ENCODE results near the gene PTPRO. TPM values are rescaled to one million over a fixed set of nuclear protein-coding genes. Genes with fewer than 3 reads are reported as not detected.

PTPRO gene
- polyA plus RNA-seq, 1 of the 3 experiments (the other 2 are of a cell fraction): 1.4 TPM

GRCh38 chr12:15636060-15636890 lies 314.0 kb downstream of the PTPRO start:
- DNase-seq: no peak
- no peaks in the 10 kb centered on the region for H3K79me2 ChIP-seq (ENCODE audit: insufficient read depth)
- H3K4me3 ChIP-seq (ENCODE audit: low read depth in 2 of 2, low read length in 1 of 2): no peak overlapping the region
- peak overlapping the region; percentile 67; the same call in 1 of the 2 replicates for H3K4me2 ChIP-seq
- peaks cover 0 to 19% of the 10 kb centered on the region in 2 experiments for H3K36me3 ChIP-seq (replicated peaks in 1 of 2; ENCODE audit: control insufficient read depth in 1 of 2, insufficient read depth in 2 of 2, low read length in 1 of 2)
- H3K9ac ChIP-seq: peak overlapping the region; percentile 56; the same call in 1 of the 2 replicates
- no peaks in the 10 kb centered on the region for H3K27me3 ChIP-seq (ENCODE audit: insufficient read depth)
- peaks cover 2 to 56% of the 10 kb centered on the region in 2 experiments for H3K4me1 ChIP-seq (ENCODE audit: control insufficient read depth in 1 of 2, insufficient read depth in 2 of 2, low read depth in 1 of 2, low read length in 1 of 2)
- peaks cover 58% of the 10 kb centered on the region for H3F3A ChIP-seq (replicated peaks; ENCODE audit: insufficient read depth)
- H4K20me1 ChIP-seq (ENCODE audit: insufficient read depth): no peaks in the 10 kb centered on the region
- H2AFZ ChIP-seq (ENCODE audit: low read depth): no peak overlapping the region
- H3K9me3 ChIP-seq: no peaks in the 10 kb centered on the region
- POLR2A ChIA-PET: no interaction called here
- peak overlapping the region in 1 of 2 experiments; percentile 93; a peak in 2 of 4 replicates for H3K27ac ChIP-seq (ENCODE audit: low read depth in 2 of 2, low read length in 1 of 2)
- CTCF ChIA-PET: no interaction called here
- no peaks in the 10 kb centered on the region for H3K9me2 ChIP-seq
- TF ChIP-seq TCF12 (IDR thresholded peaks at IDR 0.05): peak; percentile 60
- TF ChIP-seq EP300 (IDR thresholded peaks at IDR 0.05; ENCODE audit: borderline replicate concordance in 1 of 2, low read depth in 1 of 2, low read length in 1 of 2): 0 out of 4 replicates have a peak, but pooled peaks of 1 of the 2 experiments have one; percentile 5
- no peak for TF ChIP-seq TEAD4 (IDR thresholded peaks at IDR 0.05; ENCODE audit: borderline replicate concordance, insufficient read depth)
- TF ChIP-seq MAX (IDR thresholded peaks at IDR 0.05; ENCODE audit: low read depth): no peak
- TF ChIP-seq FOSL2 (IDR thresholded peaks at IDR 0.05; ENCODE audit: borderline replicate concordance, low read depth): no peak
- no peak for TF ChIP-seq POLR2AphosphoS5 (IDR thresholded peaks at IDR 0.05; ENCODE audit: low read depth, low read length)
- no peak for TF ChIP-seq MEF2A (IDR thresholded peaks at IDR 0.05; ENCODE audit: borderline replicate concordance, low read depth)
- no peak for TF ChIP-seq IRF3 (IDR thresholded peaks at IDR 0.05; ENCODE audit: low read depth, low read length)
- no peak for TF ChIP-seq RCOR1 (IDR thresholded peaks at IDR 0.05; ENCODE audit: low read length)
- 0 out of 2 replicates have a peak, but pooled peaks have one; percentile 14 for TF ChIP-seq PBX3 (IDR thresholded peaks at IDR 0.05)
- TF ChIP-seq YY1 (IDR thresholded peaks at IDR 0.05; ENCODE audit: low read depth): no peak
- WGBS (ENCODE audit: low lambda C conversion rate): 87% methylated on average over 1 of the region's 1 CpG

- no peaks in the 10 kb centered on the region for H4K20me1 ChIP-seq (ENCODE audit: insufficient read depth)
- POLR2A ChIA-PET: no interaction called here
- H3K9me3 ChIP-seq: no peaks in the 10 kb centered on the region
- H3K4me3 ChIP-seq (ENCODE audit: low read depth in 2 of 2, low read length in 1 of 2): no peak overlapping the region
- no peaks in the 10 kb centered on the region for H3K9me2 ChIP-seq
- WGBS (ENCODE audit: low lambda C conversion rate): 79% methylated on average over 3 of the region's 3 CpGs
- peaks cover 0 to 34% of the 10 kb centered on the region in 2 experiments for H3K36me3 ChIP-seq (replicated peaks in 1 of 2; ENCODE audit: control insufficient read depth in 1 of 2, insufficient read depth in 2 of 2, low read length in 1 of 2)
- H3F3A ChIP-seq (replicated peaks; ENCODE audit: insufficient read depth): peaks cover 43% of the 10 kb centered on the region
- H2AFZ ChIP-seq (ENCODE audit: low read depth): no peak overlapping the region
- DNase-seq: no peak
- H3K4me2 ChIP-seq: no peak overlapping the region
- H3K4me1 ChIP-seq (ENCODE audit: control insufficient read depth in 1 of 2, insufficient read depth in 2 of 2, low read depth in 1 of 2, low read length in 1 of 2): peaks cover 0 to 49% of the 10 kb centered on the region in 2 experiments; a peak in 3 of 4 replicates
- no peak for TF ChIP-seq POLR2AphosphoS5 (IDR thresholded peaks at IDR 0.05; ENCODE audit: low read depth, low read length)
- no peak overlapping the region for H3K9ac ChIP-seq
- no peaks in the 10 kb centered on the region for H3K27me3 ChIP-seq (ENCODE audit: insufficient read depth)
- H3K79me2 ChIP-seq (ENCODE audit: insufficient read depth): no peaks in the 10 kb centered on the region
- CTCF ChIA-PET: interaction anchor here (2.3 kb wide), 1 partner anchor 48 kb away, joined by 8 read pairs; no protein-coding TSS in a partner anchor
- H3K27ac ChIP-seq (ENCODE audit: low read depth in 2 of 2, low read length in 1 of 2): peak overlapping the region in 1 of 2 experiments; percentile 93; a peak in 2 of 4 replicates
Observed at GRCh38 chr12:15638231-15638630, 315.9 kb downstream of the PTPRO start.

Measured in SK-N-SH (cell line).